ENCODE results near the gene WDFY4.

WDFY4 gene

GRCh38 chr10:48903151-48903550 lies 218.5 kb downstream of the WDFY4 start:
- DNase-seq (ENCODE audit: low read depth in 2 of 3, low spot score in 1 of 3), result no peak

GRCh38 chr10:48904861-48905260 lies 220.2 kb downstream of the WDFY4 start:
- DNase-seq (ENCODE audit: low read depth in 2 of 3, low spot score in 1 of 3), result no peak

- DNase-seq (ENCODE audit: low read depth in 2 of 3, low spot score in 1 of 3), result no peak
Observed at GRCh38 chr10:48905311-48905710, 220.6 kb downstream of the WDFY4 start.

- DNase-seq (ENCODE audit: low read depth in 2 of 3, low spot score in 1 of 3), result no peak
Observed at GRCh38 chr10:48906841-48907240, 222.2 kb downstream of the WDFY4 start.

GRCh38 chr10:48907730-48908129 lies 223.1 kb downstream of the WDFY4 start:
- DNase-seq (ENCODE audit: low read depth in 2 of 3, low spot score in 1 of 3), result no peak

- DNase-seq (ENCODE audit: low read depth in 2 of 3, low spot score in 1 of 3), result no peak
Observed at GRCh38 chr10:48910548-48910947, 225.9 kb downstream of the WDFY4 start.

- no peak for DNase-seq (ENCODE audit: low read depth in 2 of 3, low spot score in 1 of 3)
Observed at GRCh38 chr10:48913674-48914073, 229.0 kb downstream of the WDFY4 start.

GRCh38 chr10:48923748-48924147 lies 239.1 kb downstream of the WDFY4 start:
- DNase-seq (ENCODE audit: low read depth in 2 of 3, low spot score in 1 of 3), result no peak

GRCh38 chr10:48924988-48925387 lies 240.3 kb downstream of the WDFY4 start:
- no peak for DNase-seq (ENCODE audit: low read depth in 2 of 3, low spot score in 1 of 3)

GRCh38 chr10:48926255-48926654 lies 241.6 kb downstream of the WDFY4 start:
- DNase-seq (ENCODE audit: low read depth in 2 of 3, low spot score in 1 of 3), result no peak

GRCh38 chr10:48926764-48927540 lies 242.3 kb downstream of the WDFY4 start:
- DNase-seq (ENCODE audit: low read depth in 2 of 3, low spot score in 1 of 3), result no peak

- no peak for DNase-seq (ENCODE audit: low read depth in 2 of 3, low spot score in 1 of 3)
Observed at GRCh38 chr10:48929413-48929990, 244.8 kb downstream of the WDFY4 start.

GRCh38 chr10:48931188-48931587 lies 246.5 kb downstream of the WDFY4 start:
- DNase-seq (ENCODE audit: low read depth in 2 of 3, low spot score in 1 of 3), result no peak

- DNase-seq (ENCODE audit: low read depth in 2 of 3, low spot score in 1 of 3), result no peak
Observed at GRCh38 chr10:48932831-48933664, 248.4 kb downstream of the WDFY4 start.

- no peak for DNase-seq (ENCODE audit: low read depth in 2 of 3, low spot score in 1 of 3)
Observed at GRCh38 chr10:48934672-48935501, 250.2 kb downstream of the WDFY4 start.

- DNase-seq (ENCODE audit: low read depth in 2 of 3, low spot score in 1 of 3), result no peak
Observed at GRCh38 chr10:48935577-48935976, 250.9 kb downstream of the WDFY4 start.

- no peak for DNase-seq (ENCODE audit: low read depth in 2 of 3, low spot score in 1 of 3)
Observed at GRCh38 chr10:48937796-48938195, 253.1 kb downstream of the WDFY4 start.

- DNase-seq (ENCODE audit: low read depth in 2 of 3, low spot score in 1 of 3), result no peak
Observed at GRCh38 chr10:48938281-48938680, 253.6 kb downstream of the WDFY4 start.

GRCh38 chr10:48938990-48939536 lies 254.4 kb downstream of the WDFY4 start:
- DNase-seq (ENCODE audit: low read depth in 2 of 3, low spot score in 1 of 3), result no peak

GRCh38 chr10:48939790-48940325 lies 255.2 kb downstream of the WDFY4 start, which contains the start of gene LRRC18:
Gene LRRC18, minus strand, starts transcription at chr10:48939840. Its CDS starts 25,685 bp downstream, at chr10:48914155.
- DNase-seq (ENCODE audit: low read depth in 2 of 3, low spot score in 1 of 3), result no peak
